Neutrophil (primary cell): Measurements from ENCODE around the gene FGF1.

Source experiments
- H3K27ac ChIP-seq: fragments of 200-600 bp; sonication (generic); 2 replicates; pipeline ENCODE4 v1.5.1; 2016; ENCODE audit warnings: mild to moderate bottlenecking, moderate library complexity
- H3K27me3 ChIP-seq: fragments of 200-600 bp; sonication (generic); 2 replicates; pipeline ENCODE4 v1.6.0; 2016; ENCODE audit warnings: mild to moderate bottlenecking
- H3K36me3 ChIP-seq: fragments of 200-600 bp; sonication (generic); 2 replicates; pipeline ENCODE4 v1.5.1; 2017
- H3K4me1 ChIP-seq, 2 experiments: fragments of 200-600 bp in 1 of 2; sonication (generic) in 1 of 2; 1 replicate in 1 of 2; 2 replicates in 1 of 2; pipeline versions ENCODE4 v1.5.1 to v1.6.1; 2013 to 2016; ENCODE audit warnings: low read depth in 1 of 2, low read length in 1 of 2, mild to moderate bottlenecking in 1 of 2, moderate library complexity in 1 of 2; ENCODE audit not compliant: control insufficient read depth in 1 of 2, insufficient read depth in 1 of 2
- H3K4me3 ChIP-seq, 2 experiments: fragments of 200-600 bp in 1 of 2; sonication (generic) in 1 of 2; 1 replicate in 1 of 2; 2 replicates in 1 of 2; pipeline ENCODE4 v1.5.1; 2013 to 2016; ENCODE audit warnings: low read depth in 1 of 2, low read length in 1 of 2, mild to moderate bottlenecking in 1 of 2, moderate library complexity in 1 of 2
- H3K9me3 ChIP-seq: fragments of 200-600 bp; sonication (generic); 2 replicates; pipeline ENCODE4 v1.5.1; 2016
- TF ChIP-seq, protein P1 (sequence below): fragments of 200-600 bp; sonication (generic); IDR thresholded peaks from 2 replicates; pipeline ENCODE4 v1.5.1; 2016; ENCODE audit warnings: antibody characterized with exemption

FGF1 gene

GRCh38 chr5:142700566-142700965 is 14.7 kb upstream of the FGF1 start:
- H3K27me3 ChIP-seq, result peaks cover 5% of the 10 kb centered on the region
- no peak overlapping the region for H3K4me3 ChIP-seq
- H3K9me3 ChIP-seq, result no peaks in the 10 kb centered on the region
- no peaks in the 10 kb centered on the region for H3K36me3 ChIP-seq
- H3K27ac ChIP-seq, result no peak overlapping the region
- TF ChIP-seq, protein P1, sequence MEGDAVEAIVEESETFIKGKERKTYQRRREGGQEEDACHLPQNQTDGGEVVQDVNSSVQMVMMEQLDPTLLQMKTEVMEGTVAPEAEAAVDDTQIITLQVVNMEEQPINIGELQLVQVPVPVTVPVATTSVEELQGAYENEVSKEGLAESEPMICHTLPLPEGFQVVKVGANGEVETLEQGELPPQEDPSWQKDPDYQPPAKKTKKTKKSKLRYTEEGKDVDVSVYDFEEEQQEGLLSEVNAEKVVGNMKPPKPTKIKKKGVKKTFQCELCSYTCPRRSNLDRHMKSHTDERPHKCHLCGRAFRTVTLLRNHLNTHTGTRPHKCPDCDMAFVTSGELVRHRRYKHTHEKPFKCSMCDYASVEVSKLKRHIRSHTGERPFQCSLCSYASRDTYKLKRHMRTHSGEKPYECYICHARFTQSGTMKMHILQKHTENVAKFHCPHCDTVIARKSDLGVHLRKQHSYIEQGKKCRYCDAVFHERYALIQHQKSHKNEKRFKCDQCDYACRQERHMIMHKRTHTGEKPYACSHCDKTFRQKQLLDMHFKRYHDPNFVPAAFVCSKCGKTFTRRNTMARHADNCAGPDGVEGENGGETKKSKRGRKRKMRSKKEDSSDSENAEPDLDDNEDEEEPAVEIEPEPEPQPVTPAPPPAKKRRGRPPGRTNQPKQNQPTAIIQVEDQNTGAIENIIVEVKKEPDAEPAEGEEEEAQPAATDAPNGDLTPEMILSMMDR, result no peak
- no peaks in the 10 kb centered on the region for H3K4me1 ChIP-seq

GRCh38 chr5:142699184-142699720 is 13.4 kb upstream of the FGF1 start:
- peaks cover 5% of the 10 kb centered on the region for H3K27me3 ChIP-seq
- no peak overlapping the region for H3K27ac ChIP-seq
- TF ChIP-seq, protein P1, result peak; percentile 93
- H3K4me3 ChIP-seq, result no peak overlapping the region
- no peaks in the 10 kb centered on the region for H3K4me1 ChIP-seq
- no peaks in the 10 kb centered on the region for H3K9me3 ChIP-seq
- no peaks in the 10 kb centered on the region for H3K36me3 ChIP-seq

GRCh38 chr5:142698447-142699183 is 12.7 kb upstream of the FGF1 start:
- Histone ChIP-seq H3K27me3 (peaks cover 5% of the 10 kb centered on the region), H3K4me3 (no peak overlapping the region), H3K4me1 (no peaks in the 10 kb centered on the region), H3K27ac (no peak overlapping the region), H3K9me3 (no peaks in the 10 kb centered on the region), H3K36me3 (no peaks in the 10 kb centered on the region)
- TF ChIP-seq, protein P1, result no peak

- no peak overlapping the region for H3K27ac ChIP-seq
Observed at GRCh38 chr5:142697356-142698255, 11.7 kb upstream of the FGF1 start.

DNA sequence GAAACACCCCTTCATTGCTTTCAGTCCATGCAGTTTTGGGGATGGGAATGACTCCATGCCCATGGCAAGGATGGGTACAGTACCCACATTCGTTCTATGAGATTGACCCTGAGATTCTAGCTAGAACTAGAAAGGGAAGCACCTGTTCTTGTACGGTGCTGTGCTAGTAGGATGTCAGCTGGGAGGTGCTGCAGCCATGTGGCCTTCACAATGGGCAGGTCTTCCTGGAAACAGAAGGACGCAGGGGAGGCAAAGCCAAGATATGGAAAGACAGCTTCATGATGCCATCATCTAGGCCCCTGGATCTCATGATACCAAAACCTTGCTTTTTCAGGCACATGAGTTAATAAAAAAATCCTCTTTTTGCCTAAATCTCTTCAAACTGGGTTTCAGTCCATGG is 10.5 kb upstream of the FGF1 start:
- Histone ChIP-seq H3K4me3 (no peak overlapping the region), H3K27me3 (peaks cover 5% of the 10 kb centered on the region), H3K27ac (no peak overlapping the region), H3K4me1 (no peaks in the 10 kb centered on the region), H3K36me3 (no peaks in the 10 kb centered on the region), H3K9me3 (no peaks in the 10 kb centered on the region)
- TF ChIP-seq, protein P1, result no peak

More at GRCh38 chr5:142697356-142698255, 11.7 kb upstream of the FGF1 start:
- Histone ChIP-seq H3K4me1 (no peaks in the 10 kb centered on the region), H3K4me3 (no peak overlapping the region), H3K36me3 (no peaks in the 10 kb centered on the region), H3K27me3 (peaks cover 5% of the 10 kb centered on the region), H3K9me3 (no peaks in the 10 kb centered on the region)
- TF ChIP-seq, protein P1, result no peak
